Stimulated activated CD8-positive, alpha-beta memory T cell treated with anti-CD3 and anti-CD28 coated beads, Interleukin-2, amount 100 ng/mL, for 1 hour (primary cell): ENCODE measurements around the gene HTRA2.

Source experiments
- DNase-seq, 2 donors: peaks; one replicate each; pipeline ENCODE4 v3.0.0-alpha.2; 2020; ENCODE audit warnings: low read depth in 2 of 2

HTRA2 gene

GRCh38 chr2:74542978-74543377 is 13.2 kb downstream of the HTRA2 start:
- no peak for DNase-seq

GRCh38 chr2:74544634-74545033 is 14.9 kb downstream of the HTRA2 start:
- no peak for DNase-seq

GRCh38 chr2:74546004-74546403 is 16.3 kb downstream of the HTRA2 start:
- no peak for DNase-seq

GRCh38 chr2:74548285-74548899 is 18.7 kb downstream of the HTRA2 start:
- no peak for DNase-seq

GRCh38 chr2:74548900-74549826 is 19.4 kb downstream of the HTRA2 start:
- DNase-seq, result no peak

GRCh38 chr2:74550231-74550630 is 20.5 kb downstream of the HTRA2 start:
- no peak for DNase-seq

- no peak for DNase-seq
Observed at GRCh38 chr2:74551530-74551929, 21.8 kb downstream of the HTRA2 start.

- DNase-seq, result no peak
Observed at GRCh38 chr2:74551942-74552913, 22.5 kb downstream of the HTRA2 start.

GRCh38 chr2:74552914-74553811 is 23.4 kb downstream of the HTRA2 start:
- DNase-seq, result no peak

- DNase-seq, result peak; percentile 59 to 73
Observed at GRCh38 chr2:74553892-74554819, 24.4 kb downstream of the HTRA2 start, which contains the start of the genes DOK1 and LOXL3. Gene DOK1, plus strand, starts transcription at chr2:74554720. Its CDS starts 35 bp downstream, at chr2:74554755. Gene LOXL3, minus strand, starts transcription at chr2:74553942. Its CDS starts 1,308 bp downstream, at chr2:74552634.

- DNase-seq, result peak in 1 of 2 donors; percentile 25
Observed at GRCh38 chr2:74554820-74555531, 25.2 kb downstream of the HTRA2 start.

- no peak for DNase-seq
Observed at GRCh38 chr2:74555610-74556103, 25.9 kb downstream of the HTRA2 start.

- DNase-seq, result no peak
Observed at GRCh38 chr2:74556159-74556558, 26.4 kb downstream of the HTRA2 start.

- DNase-seq, result no peak
Observed at GRCh38 chr2:74556831-74557370, 27.2 kb downstream of the HTRA2 start.

GRCh38 chr2:74558284-74559230 is 28.8 kb downstream of the HTRA2 start:
- no peak for DNase-seq

GRCh38 chr2:74559912-74560311 is 30.2 kb downstream of the HTRA2 start:
- DNase-seq, result no peak

GRCh38 chr2:74560591-74560990 is 30.9 kb downstream of the HTRA2 start:
- no peak for DNase-seq
